Loucy (cell line): ENCODE data around the gene TSPAN17.
A peak's percentile ranks its signal among the peaks of the same experiment; 100 is the strongest.
"Not testable (repeated sequence)": the region's sequence is repeated elsewhere in the genome, so short reads cannot be mapped to it uniquely, and the experiment has no call there.

Experiments
- H2AFZ ChIP-seq: fragments of 200-600 bp; sonication (generic); 2 replicates; pipeline ENCODE4 v1.6.0; 2016; ENCODE audit warnings: antibody characterized with exemption, mild to moderate bottlenecking, low read length, moderate library complexity
- H3F3A ChIP-seq: fragments of 200-600 bp; 2 replicates; pipeline ENCODE4 v1.6.0; 2016; ENCODE audit warnings: antibody characterized with exemption, low read depth, mild to moderate bottlenecking
- H3K27me3 ChIP-seq: fragments of 200-600 bp; sonication (generic); 2 replicates; pipeline ENCODE4 v1.6.1; 2014; ENCODE audit warnings: low read length, mild to moderate bottlenecking; ENCODE audit not compliant: insufficient read depth, poor library complexity, severe bottlenecking
- H3K36me3 ChIP-seq: fragments of 200-600 bp; sonication (generic); 2 replicates; pipeline ENCODE4 v1.6.1; 2016; ENCODE audit warnings: low read length; ENCODE audit not compliant: insufficient read depth
- H3K4me1 ChIP-seq: fragments of 200-600 bp; sonication (generic); 2 replicates; pipeline ENCODE4 v1.5.1; 2014; ENCODE audit warnings: low read length, mild to moderate bottlenecking; ENCODE audit not compliant: insufficient read depth, poor library complexity, severe bottlenecking
- H3K4me2 ChIP-seq: fragments of 200-600 bp; sonication (generic); 2 replicates; pipeline ENCODE4 v1.6.0; 2014; ENCODE audit warnings: antibody characterized with exemption, low read length, low read depth, mild to moderate bottlenecking; ENCODE audit not compliant: poor library complexity, severe bottlenecking
- H3K4me3 ChIP-seq: fragments of 200-600 bp; sonication (generic); 2 replicates; pipeline ENCODE4 v1.5.1; 2014; ENCODE audit warnings: low read length, mild to moderate bottlenecking, mixed read lengths; ENCODE audit not compliant: poor library complexity, severe bottlenecking
- H3K79me2 ChIP-seq: fragments of 200-600 bp; sonication (generic); 2 replicates; pipeline ENCODE4 v1.6.1; 2014; ENCODE audit warnings: low read length; ENCODE audit not compliant: insufficient read depth
- H3K9ac ChIP-seq: fragments of 200-600 bp; sonication (generic); 2 replicates; pipeline ENCODE4 v1.6.0; 2014; ENCODE audit warnings: mild to moderate bottlenecking, low read depth, low read length, moderate library complexity; ENCODE audit not compliant: poor library complexity, severe bottlenecking
- H3K9me2 ChIP-seq: fragments of 200-600 bp; sonication (generic); replicated peaks from 2 replicates; pipeline ENCODE4 v1.6.1; 2016; ENCODE audit warnings: low read depth, low read length, mixed read lengths
- H3K9me3 ChIP-seq: fragments of 200-600 bp; sonication (generic); 2 replicates; pipeline ENCODE4 v1.6.1; 2014; ENCODE audit warnings: mild to moderate bottlenecking, antibody characterized with exemption, low read length, low read depth; ENCODE audit not compliant: insufficient read depth
- H4K20me1 ChIP-seq: fragments of 200-600 bp; sonication (generic); 2 replicates; pipeline ENCODE4 v1.6.0; 2014; ENCODE audit warnings: antibody characterized with exemption, low read length, mild to moderate bottlenecking; ENCODE audit not compliant: insufficient read depth, poor library complexity, severe bottlenecking
- CTCF ChIP-seq: fragments of 200-600 bp; sonication (generic); conservative IDR thresholded peaks from 2 replicates; pipeline ENCODE4 v1.5.1; 2014; ENCODE audit warnings: mild to moderate bottlenecking, antibody characterized with exemption, low read length
- EZH2phosphoT487 ChIP-seq: fragments of 200-600 bp; IDR thresholded peaks from 2 replicates; pipeline ENCODE4 v1.6.1; 2018; ENCODE audit warnings: antibody characterized with exemption, mild to moderate bottlenecking, moderate library complexity, borderline replicate concordance

Gene TSPAN17, protein sequence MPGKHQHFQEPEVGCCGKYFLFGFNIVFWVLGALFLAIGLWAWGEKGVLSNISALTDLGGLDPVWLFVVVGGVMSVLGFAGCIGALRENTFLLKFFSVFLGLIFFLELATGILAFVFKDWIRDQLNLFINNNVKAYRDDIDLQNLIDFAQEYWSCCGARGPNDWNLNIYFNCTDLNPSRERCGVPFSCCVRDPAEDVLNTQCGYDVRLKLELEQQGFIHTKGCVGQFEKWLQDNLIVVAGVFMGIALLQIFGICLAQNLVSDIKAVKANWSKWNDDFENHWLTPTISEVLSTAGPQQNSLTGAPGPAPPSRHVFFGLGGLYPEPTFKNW

GRCh38 chr5:176647030-176647842 lies at the start of gene TSPAN17:
Gene TSPAN17 (plus strand): TSS chr5:176647484. CDS start chr5:176647616, 132 bp downstream.
- H3K9me3 ChIP-seq = no peaks in the 10 kb centered on the region
- TF ChIP-seq CTCF (no peak), EZH2phosphoT487 (no peak)
- H2AFZ ChIP-seq = peak within 1 kb of the TSS; percentile 86
- H3K9me2 ChIP-seq = no peaks in the 10 kb centered on the region
- peak within 1 kb of the TSS; percentile 80 for H3K9ac ChIP-seq
- H4K20me1 ChIP-seq = no peaks in the 10 kb centered on the region
- H3K36me3 ChIP-seq = no peaks in the 10 kb centered on the region
- no peaks in the 10 kb centered on the region for H3F3A ChIP-seq
- no peaks in the 10 kb centered on the region for H3K27me3 ChIP-seq
- peaks cover 7% of the 10 kb centered on the region; the same call in 1 of the 2 replicates for H3K79me2 ChIP-seq
- peak within 1 kb of the TSS; percentile 86 for H3K4me3 ChIP-seq
- peaks cover 12% of the 10 kb centered on the region for H3K4me1 ChIP-seq
- H3K4me2 ChIP-seq = peak within 1 kb of the TSS; percentile 79

- H3K4me1 ChIP-seq, H3K9me2 ChIP-seq, H3K9me3 ChIP-seq, H3K4me2 ChIP-seq, H2AFZ ChIP-seq, H4K20me1 ChIP-seq, H3K4me3 ChIP-seq, H3K36me3 ChIP-seq, H3F3A ChIP-seq, H3K79me2 ChIP-seq, H3K9ac ChIP-seq, H3K27me3 ChIP-seq: not testable (repeated sequence)
These were observed 47.4 kb upstream of the TSPAN17 start for GRCh38 chr5:176599749-176600430.

DNA sequence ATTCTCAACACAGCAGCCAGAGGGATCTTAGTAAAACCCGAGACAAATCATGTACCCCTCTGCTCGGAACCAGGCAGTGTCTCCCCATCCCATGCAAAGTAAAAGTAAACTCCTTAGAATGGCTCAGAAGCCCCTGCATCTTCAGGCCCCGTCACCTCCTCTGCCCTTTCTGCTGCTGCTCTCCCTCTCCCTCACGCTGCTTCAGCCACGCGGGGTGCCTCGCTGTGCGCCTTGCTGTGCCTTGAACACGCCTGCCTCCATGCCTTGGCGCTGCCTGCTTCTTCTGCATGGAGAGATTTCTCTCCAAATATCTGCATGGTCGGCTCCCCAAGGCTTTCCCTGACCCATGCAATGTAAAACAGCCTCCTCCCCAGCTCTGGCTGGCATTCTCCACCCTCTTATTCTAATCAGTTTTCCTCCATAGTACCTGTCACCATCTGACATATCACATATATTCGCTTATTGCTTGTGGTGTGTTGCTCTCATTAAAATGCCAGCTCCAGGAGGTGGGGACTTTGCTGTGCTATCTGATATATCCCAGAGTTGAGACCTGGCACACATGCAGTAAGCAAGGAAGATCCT lies 45.3 kb upstream of the TSPAN17 start:
- Histone ChIP-seq H3K27me3 (no peaks in the 10 kb centered on the region), H3K9ac (no peak overlapping the region), H3K4me3 (no peak overlapping the region), H3K9me3 (no peaks in the 10 kb centered on the region), H3K9me2 (no peaks in the 10 kb centered on the region), H4K20me1 (no peaks in the 10 kb centered on the region), H3K79me2 (no peaks in the 10 kb centered on the region), H3K4me1 (no peaks in the 10 kb centered on the region), H3K36me3 (no peaks in the 10 kb centered on the region), H2AFZ (no peak overlapping the region), H3K4me2 (no peak overlapping the region), H3F3A (no peaks in the 10 kb centered on the region)
- no peak for TF ChIP-seq CTCF
- no peak for TF ChIP-seq EZH2phosphoT487
